ENCODE measurements around the gene SPTSSA.
A peak's percentile ranks its signal among the peaks of the same experiment; 100 is the strongest.
"Not testable (repeated sequence)": the region's sequence is repeated elsewhere in the genome, so short reads cannot be mapped to it uniquely, and the experiment has no call there.

SPTSSA gene

GRCh38 chr14:34425095-34425851 is 36.8 kb downstream of the SPTSSA start:
- DNase-seq = no peak

- no peak for DNase-seq
Observed at GRCh38 chr14:34424488-34424887, 37.6 kb downstream of the SPTSSA start.

GRCh38 chr14:34423445-34423844 is 38.6 kb downstream of the SPTSSA start:
- DNase-seq = no peak

GRCh38 chr14:34420547-34421150 is 41.4 kb downstream of the SPTSSA start:
- DNase-seq = peak; percentile 89

GRCh38 chr14:34409721-34410120 is 52.3 kb downstream of the SPTSSA start:
- no peak for DNase-seq

- DNase-seq = no peak
Observed at GRCh38 chr14:34407951-34408350, 54.1 kb downstream of the SPTSSA start.

GRCh38 chr14:34404416-34404815 is 57.6 kb downstream of the SPTSSA start:
- DNase-seq = no peak

- no peak for DNase-seq
Observed at GRCh38 chr14:34403646-34404045, 58.4 kb downstream of the SPTSSA start.

GRCh38 chr14:34398024-34398423 is 64.0 kb downstream of the SPTSSA start:
- peak in 1 of 2 experiments; percentile 7 for DNase-seq

GRCh38 chr14:34387974-34388516 is 74.0 kb downstream of the SPTSSA start:
- no peak for DNase-seq

GRCh38 chr14:34386865-34387485 is 75.1 kb downstream of the SPTSSA start:
- DNase-seq = no peak

GRCh38 chr14:34385881-34386280 is 76.2 kb downstream of the SPTSSA start:
- DNase-seq = not testable (repeated sequence)

- DNase-seq = no peak
Observed at GRCh38 chr14:34383839-34384238, 78.2 kb downstream of the SPTSSA start.
